ENCODE results near the gene GLE1. TPM values are rescaled to one million over a fixed set of nuclear protein-coding genes. Genes with fewer than 3 reads are reported as not detected.

The GLE1 gene
- total RNA-seq, 5 donors from 2014 or later (not counting 1 experiment from before 2014, with no cell fraction given), result 15.5 to 30.5 (median 29.1) TPM

- Histone ChIP-seq H3K27me3 (replicated peaks in 1 of 2; ENCODE audit: control insufficient read depth in 2 of 2, extremely low read depth in 1 of 2, insufficient read depth in 2 of 2, low read length in 1 of 2) (no peaks in the 10 kb centered on the region), H3K9me3 (no peaks in the 10 kb centered on the region), H3K4me3 (ENCODE audit: control insufficient read depth in 1 of 2, extremely low read depth in 1 of 2, low read length in 1 of 2) (no peak overlapping the region), H3K4me1 (ENCODE audit: control insufficient read depth in 1 of 2, extremely low read depth in 1 of 2, insufficient read depth in 2 of 2, low read length in 2 of 2) (peaks cover 52 to 59% of the 10 kb centered on the region in 2 experiments), H3K36me3 (ENCODE audit: control insufficient read depth in 2 of 2, extremely low read depth in 1 of 2, insufficient read depth in 1 of 2, low read length in 1 of 2) (peaks cover 0 to 2% of the 10 kb centered on the region in 2 donors), H3K27ac (ENCODE audit: low read length) (no peak overlapping the region)
- CTCF ChIA-PET, result interaction anchor here in 1 of 2 donors (1.2 kb wide), 1 partner anchor 98 kb away, joined by 3 read pairs; no protein-coding TSS in a partner anchor
- POLR2A ChIA-PET, result no interaction called here
- Mint-ChIP-seq H3K4me3 (peak overlapping the region in 2 of 3 donors; percentile 31 to 55), H3K36me3 (no peaks in the 10 kb centered on the region), H3K27me3 (no peaks in the 10 kb centered on the region), H3K9me3 (no peaks in the 10 kb centered on the region), H3K27ac (peak overlapping the region; percentile 73 to 74), H3K4me1 (peaks cover 9 to 41% (median 23%) of the 10 kb centered on the region in 3 donors)
- peak in 1 of 35 experiments; percentile 14 for DNase-seq
- whole genome bisulfite sequencing (ENCODE audit: insufficient coverage), result no CpG with 5 or more reads among the region's 2 CpGs
- no peak for ATAC-seq (replicated peaks in 1 of 4)
Observed at GRCh38 chr9:128556276-128556675, 51.8 kb downstream of the GLE1 start.

DNA sequence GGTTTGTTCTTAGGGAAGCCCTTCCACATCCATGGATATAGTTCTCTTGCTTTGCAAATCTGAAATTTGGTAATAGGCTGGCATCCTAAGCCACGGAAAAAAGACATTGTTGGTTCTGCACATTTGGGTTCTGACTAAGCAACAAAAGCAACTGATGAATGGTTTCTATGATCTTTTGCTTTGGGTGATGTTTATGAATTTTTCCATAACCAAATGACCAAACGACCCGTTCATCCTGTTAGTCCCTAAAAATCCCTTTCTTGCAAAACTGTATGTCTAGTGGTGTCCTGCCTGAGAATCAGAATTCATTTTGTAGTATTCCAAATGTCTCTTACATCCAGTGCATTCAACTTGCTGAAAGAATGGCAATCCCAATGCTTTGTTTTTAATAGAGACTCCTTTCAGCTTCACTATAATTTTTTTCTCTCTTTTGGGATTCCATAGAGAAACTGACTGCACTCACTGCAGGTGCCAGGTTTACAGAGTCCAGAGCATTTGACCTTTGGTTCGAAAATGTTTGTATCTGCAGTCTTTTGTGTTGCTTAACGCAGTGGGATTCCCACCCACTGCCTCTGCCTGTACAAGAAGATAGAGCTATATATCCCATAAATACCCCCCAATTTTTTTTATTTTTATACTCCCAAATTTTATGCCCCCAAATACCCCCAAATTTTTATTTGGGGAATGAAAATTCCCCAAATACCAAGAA, 52.6 kb downstream of the GLE1 start:
- ATAC-seq (replicated peaks in 1 of 4) (no peak), DNase-seq (no peak)
- ChIA-PET POLR2A (interaction anchor here (0.6 to 0.7 kb wide), 2 partner anchors 33 to 208 kb away, joined by 3 to 7 read pairs; no protein-coding TSS in a partner anchor), CTCF (interaction anchor here in 1 of 2 donors (1.2 kb wide), 1 partner anchor 99 kb away, joined by 3 read pairs; no protein-coding TSS in a partner anchor)
- peaks cover 4% of the 10 kb centered on the region for H3K36me3 Mint-ChIP-seq
- H3K9me3 Mint-ChIP-seq, result no peaks in the 10 kb centered on the region
- H3K27me3 Mint-ChIP-seq, result no peaks in the 10 kb centered on the region
- no peaks in the 10 kb centered on the region for H3K27me3 ChIP-seq (replicated peaks in 1 of 2; ENCODE audit: control insufficient read depth in 2 of 2, extremely low read depth in 1 of 2, insufficient read depth in 2 of 2, low read length in 1 of 2)
- peaks cover 49 to 51% of the 10 kb centered on the region in 2 experiments for H3K4me1 ChIP-seq (ENCODE audit: control insufficient read depth in 1 of 2, extremely low read depth in 1 of 2, insufficient read depth in 2 of 2, low read length in 2 of 2)
- H3K4me3 Mint-ChIP-seq, result peak overlapping the region in 2 of 3 donors; percentile 31 to 55
- peak overlapping the region; percentile 67 to 73 for H3K27ac Mint-ChIP-seq
- no peak overlapping the region for H3K27ac ChIP-seq (ENCODE audit: low read length)
- no peak overlapping the region for H3K4me3 ChIP-seq (ENCODE audit: control insufficient read depth in 1 of 2, extremely low read depth in 1 of 2, low read length in 1 of 2)
- peaks cover 1 to 37% (median 20%) of the 10 kb centered on the region in 3 donors for H3K4me1 Mint-ChIP-seq
- H3K9me3 ChIP-seq, result no peaks in the 10 kb centered on the region
- WGBS (ENCODE audit: insufficient coverage), result no CpG with 5 or more reads among the region's 5 CpGs
- peaks cover 0 to 2% of the 10 kb centered on the region in 2 donors for H3K36me3 ChIP-seq (ENCODE audit: control insufficient read depth in 2 of 2, extremely low read depth in 1 of 2, insufficient read depth in 1 of 2, low read length in 1 of 2)

GRCh38 chr9:128558431-128559310, 54.2 kb downstream of the GLE1 start:
- ChIA-PET POLR2A (interaction anchor here in 1 of 2 donors (0.5 kb wide), 1 partner anchor 157 kb away, joined by 5 read pairs; no protein-coding TSS in a partner anchor), CTCF (no interaction called here)
- H3K4me3 ChIP-seq (ENCODE audit: control insufficient read depth in 1 of 2, extremely low read depth in 1 of 2, low read length in 1 of 2), result no peak overlapping the region
- peaks cover 8% of the 10 kb centered on the region for H3K36me3 Mint-ChIP-seq
- peak overlapping the region; percentile 86 to 89 for H3K27ac Mint-ChIP-seq
- peak; percentile 26 to 58 (median 56) for ATAC-seq (replicated peaks in 1 of 4)
- peaks cover 6 to 46% (median 26%) of the 10 kb centered on the region in 3 donors for H3K4me1 Mint-ChIP-seq
- H3K36me3 ChIP-seq (ENCODE audit: control insufficient read depth in 2 of 2, extremely low read depth in 1 of 2, insufficient read depth in 1 of 2, low read length in 1 of 2), result peaks cover 0 to 6% of the 10 kb centered on the region in 2 donors
- no peaks in the 10 kb centered on the region for H3K27me3 ChIP-seq (replicated peaks in 1 of 2; ENCODE audit: control insufficient read depth in 2 of 2, extremely low read depth in 1 of 2, insufficient read depth in 2 of 2, low read length in 1 of 2)
- H3K9me3 ChIP-seq, result no peaks in the 10 kb centered on the region
- peak overlapping the region; percentile 53 for H3K27ac ChIP-seq (ENCODE audit: low read length)
- DNase-seq, result peak in 34 of 35 experiments; percentile 13 to 71 (median 40)
- H3K9me3 Mint-ChIP-seq, result no peaks in the 10 kb centered on the region
- WGBS (ENCODE audit: insufficient coverage), result 25% methylated on average over 9 of the region's 12 CpGs
- no peaks in the 10 kb centered on the region for H3K27me3 Mint-ChIP-seq
- peaks cover 44 to 48% of the 10 kb centered on the region in 2 experiments for H3K4me1 ChIP-seq (ENCODE audit: control insufficient read depth in 1 of 2, extremely low read depth in 1 of 2, insufficient read depth in 2 of 2, low read length in 2 of 2)
- peak overlapping the region in 2 of 3 donors; percentile 22 to 59 for H3K4me3 Mint-ChIP-seq

DNA sequence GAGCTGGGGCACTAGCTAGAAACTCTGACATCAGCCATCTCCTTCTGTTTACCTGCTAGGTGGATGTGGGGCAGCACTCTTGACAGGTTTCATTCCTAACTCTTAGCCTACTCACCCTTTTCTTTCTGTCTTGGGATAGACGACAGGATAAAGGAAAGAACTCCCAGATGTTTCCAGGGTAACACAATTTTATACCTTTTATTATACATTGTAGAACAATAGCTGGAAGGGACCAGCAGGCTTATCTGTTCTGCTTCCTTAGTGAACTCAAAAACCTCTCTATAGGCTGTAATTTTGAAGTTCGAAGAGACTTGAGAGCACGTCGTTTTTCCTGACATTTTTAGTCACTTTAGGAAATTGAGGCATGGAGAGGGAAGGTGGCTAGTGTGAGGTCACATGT, 61.1 kb downstream of the GLE1 start:
- H3K4me1 Mint-ChIP-seq, result peaks cover 27 to 45% (median 39%) of the 10 kb centered on the region in 3 donors
- no peak overlapping the region for H3K27ac ChIP-seq (ENCODE audit: low read length)

GRCh38 chr9:128568470-128569078, 64.1 kb downstream of the GLE1 start:
- no peak overlapping the region for H3K4me3 Mint-ChIP-seq
- Histone ChIP-seq H3K36me3 (ENCODE audit: control insufficient read depth in 2 of 2, extremely low read depth in 1 of 2, insufficient read depth in 1 of 2, low read length in 1 of 2) (peaks cover 4 to 62% of the 10 kb centered on the region in 2 donors), H3K4me1 (ENCODE audit: control insufficient read depth in 1 of 2, extremely low read depth in 1 of 2, insufficient read depth in 2 of 2, low read length in 2 of 2) (peaks cover 0 to 2% of the 10 kb centered on the region in 2 experiments), H3K27me3 (replicated peaks in 1 of 2; ENCODE audit: control insufficient read depth in 2 of 2, extremely low read depth in 1 of 2, insufficient read depth in 2 of 2, low read length in 1 of 2) (no peaks in the 10 kb centered on the region), H3K9me3 (no peaks in the 10 kb centered on the region), H3K27ac (ENCODE audit: low read length) (no peak overlapping the region), H3K4me3 (ENCODE audit: control insufficient read depth in 1 of 2, extremely low read depth in 1 of 2, low read length in 1 of 2) (no peak overlapping the region)
- no peaks in the 10 kb centered on the region for H3K9me3 Mint-ChIP-seq
- H3K27me3 Mint-ChIP-seq, result no peaks in the 10 kb centered on the region
- CTCF ChIA-PET, result no interaction called here
- 95% methylated on average over 6 of the region's 8 CpGs for WGBS (ENCODE audit: insufficient coverage)
- ATAC-seq (replicated peaks in 1 of 4) (no peak), DNase-seq (no peak)
- POLR2A ChIA-PET, result interaction anchor here in 1 of 2 donors (0.5 kb wide), 1 partner anchor 13 kb away, joined by 6 read pairs; no protein-coding TSS in a partner anchor
- H3K4me1 Mint-ChIP-seq, result peaks cover 21 to 38% (median 34%) of the 10 kb centered on the region in 3 donors
- no peak overlapping the region for H3K27ac Mint-ChIP-seq
- H3K36me3 Mint-ChIP-seq, result peaks cover 48% of the 10 kb centered on the region

More for the DNA sequence above, 61.1 kb downstream of the GLE1 start:
- peaks cover 46% of the 10 kb centered on the region for H3K36me3 Mint-ChIP-seq
- no peak overlapping the region for H3K27ac Mint-ChIP-seq
- DNase-seq (no peak), ATAC-seq (replicated peaks in 1 of 4) (no peak)
- Histone ChIP-seq H3K9me3 (no peaks in the 10 kb centered on the region), H3K4me1 (ENCODE audit: control insufficient read depth in 1 of 2, extremely low read depth in 1 of 2, insufficient read depth in 2 of 2, low read length in 2 of 2) (peaks cover 0 to 3% of the 10 kb centered on the region in 2 experiments), H3K36me3 (ENCODE audit: control insufficient read depth in 2 of 2, extremely low read depth in 1 of 2, insufficient read depth in 1 of 2, low read length in 1 of 2) (peaks cover 4 to 46% of the 10 kb centered on the region in 2 donors), H3K4me3 (ENCODE audit: control insufficient read depth in 1 of 2, extremely low read depth in 1 of 2, low read length in 1 of 2) (no peak overlapping the region), H3K27me3 (replicated peaks in 1 of 2; ENCODE audit: control insufficient read depth in 2 of 2, extremely low read depth in 1 of 2, insufficient read depth in 2 of 2, low read length in 1 of 2) (no peaks in the 10 kb centered on the region)
- CTCF ChIA-PET, result interaction anchor here in 1 of 2 donors (0.6 kb wide), 1 partner anchor 201 kb away, joined by 4 read pairs; no protein-coding TSS in a partner anchor
- 90% methylated on average over 3 of the region's 4 CpGs for WGBS (ENCODE audit: insufficient coverage)
- H3K27me3 Mint-ChIP-seq, result no peaks in the 10 kb centered on the region
- no peak overlapping the region for H3K4me3 Mint-ChIP-seq
- H3K9me3 Mint-ChIP-seq, result no peaks in the 10 kb centered on the region
- POLR2A ChIA-PET, result interaction anchor here (0.6 to 0.9 kb wide), 3 partner anchors 13 to 223 kb away, joined by 3 read pairs; no protein-coding TSS in a partner anchor
